HG03175 (cell line): ENCODE measurements around the gene FAM9A.

ENCODE experiments used
- ATAC-seq: cut with Tn5 transposase; IDR thresholded peaks from one replicate; pipeline ENCODE4 v1.9.1; 2021; ENCODE audit warnings: mild to moderate bottlenecking, moderate library complexity; ENCODE audit not compliant: unreplicated experiment

FAM9A gene

GRCh38 chrX:8801041-8801599, at the start of gene FAM9A:
FAM9A (minus strand) TSS chrX:8801383; CDS start chrX:8800171, 1,212 bp downstream.
- no peak for ATAC-seq

- no peak for ATAC-seq
Observed at GRCh38 chrX:8850478-8850877, 49.3 kb upstream of the FAM9A start.

GRCh38 chrX:8849945-8850344, 48.8 kb upstream of the FAM9A start:
- ATAC-seq: no peak

GRCh38 chrX:8849458-8849857, 48.3 kb upstream of the FAM9A start:
- no peak for ATAC-seq

- ATAC-seq: no peak
Observed at GRCh38 chrX:8848911-8849310, 47.7 kb upstream of the FAM9A start.

- no peak for ATAC-seq
Observed at GRCh38 chrX:8848441-8848840, 47.3 kb upstream of the FAM9A start.

- no peak for ATAC-seq
Observed at GRCh38 chrX:8847360-8847759, 46.2 kb upstream of the FAM9A start.

- no peak for ATAC-seq
Observed at GRCh38 chrX:8846266-8846665, 45.1 kb upstream of the FAM9A start.

- ATAC-seq: no peak
Observed at GRCh38 chrX:8845469-8845868, 44.3 kb upstream of the FAM9A start.

GRCh38 chrX:8845060-8845459, 43.9 kb upstream of the FAM9A start:
- ATAC-seq: no peak

- no peak for ATAC-seq
Observed at GRCh38 chrX:8844157-8844556, 43.0 kb upstream of the FAM9A start.

- no peak for ATAC-seq
Observed at GRCh38 chrX:8841911-8842310, 40.7 kb upstream of the FAM9A start.

- no peak for ATAC-seq
Observed at GRCh38 chrX:8834392-8834791, 33.2 kb upstream of the FAM9A start.

GRCh38 chrX:8832582-8833378, 31.6 kb upstream of the FAM9A start:
- no peak for ATAC-seq

GRCh38 chrX:8823698-8824097, 22.5 kb upstream of the FAM9A start:
- ATAC-seq: no peak

GRCh38 chrX:8822002-8822401, 20.8 kb upstream of the FAM9A start:
- ATAC-seq: no peak

GRCh38 chrX:8820910-8821527, 19.8 kb upstream of the FAM9A start:
- ATAC-seq: no peak

GRCh38 chrX:8815460-8816065, 14.4 kb upstream of the FAM9A start:
- ATAC-seq: peak; percentile 60

GRCh38 chrX:8813036-8813435, 11.9 kb upstream of the FAM9A start:
- no peak for ATAC-seq

GRCh38 chrX:8811611-8812010, 10.4 kb upstream of the FAM9A start:
- no peak for ATAC-seq

- ATAC-seq: no peak
Observed at GRCh38 chrX:8808661-8809060, 7.5 kb upstream of the FAM9A start.

GRCh38 chrX:8805974-8806373, 4.8 kb upstream of the FAM9A start:
- no peak for ATAC-seq
